Measurements from ENCODE around the gene TWIST2. TPM values are rescaled to one million over a fixed set of nuclear protein-coding genes. Genes with fewer than 3 reads are reported as not detected.

The TWIST2 gene
- total and polyA plus RNA-seq, 5 donors, result 3.1 to 6.3 (median 5.0) TPM

- H3K27ac ChIP-seq (ENCODE audit: low read length), result no peak overlapping the region
These were observed 61.4 kb downstream of the TWIST2 start for GRCh38 chr2:238908960-238909951.

GRCh38 chr2:238910751-238911351 is 63.0 kb downstream of the TWIST2 start:
- WGBS, result 93% methylated on average over 10 of the region's 10 CpGs
- DNase-seq (no peak), ATAC-seq (no peak)
- Histone ChIP-seq H3K27me3 (ENCODE audit: control insufficient read depth, insufficient read depth) (no peaks in the 10 kb centered on the region), H3K4me3 (ENCODE audit: low read length) (no peak overlapping the region), H3K27ac (ENCODE audit: low read length) (no peak overlapping the region), H3K9me3 (ENCODE audit: control insufficient read depth, low read length) (no peaks in the 10 kb centered on the region), H3K4me1 (ENCODE audit: control insufficient read depth, insufficient read depth, low read length) (no peaks in the 10 kb centered on the region)
- intact Hi-C loops (cut with DNase I), result no loop called here

More at GRCh38 chr2:238908960-238909951, 61.4 kb downstream of the TWIST2 start:
- WGBS, result 44% methylated on average over 43 of the region's 43 CpGs
- no peaks in the 10 kb centered on the region for H3K9me3 ChIP-seq (ENCODE audit: control insufficient read depth, low read length)
- H3K4me1 ChIP-seq (ENCODE audit: control insufficient read depth, insufficient read depth, low read length), result no peaks in the 10 kb centered on the region
- intact Hi-C loops (cut with DNase I), result no loop called here
- no peak overlapping the region for H3K4me3 ChIP-seq (ENCODE audit: low read length)
- DNase-seq (peak; percentile 79 to 89 (median 83)), ATAC-seq (peak; percentile 77 to 83)
- no peaks in the 10 kb centered on the region for H3K27me3 ChIP-seq (ENCODE audit: control insufficient read depth, insufficient read depth)

- WGBS, result 91% methylated on average over 21 of the region's 21 CpGs
- Histone ChIP-seq H3K27ac (ENCODE audit: low read length) (no peak overlapping the region), H3K4me3 (ENCODE audit: low read length) (no peak overlapping the region), H3K4me1 (ENCODE audit: control insufficient read depth, insufficient read depth, low read length) (no peaks in the 10 kb centered on the region), H3K27me3 (ENCODE audit: control insufficient read depth, insufficient read depth) (no peaks in the 10 kb centered on the region), H3K9me3 (ENCODE audit: control insufficient read depth, low read length) (no peaks in the 10 kb centered on the region)
- ATAC-seq, result no peak
- DNase-seq, result no peak
- intact Hi-C loops (cut with DNase I), result no loop called here
These were observed 63.7 kb downstream of the TWIST2 start for GRCh38 chr2:238911376-238912227.

- H3K4me1 ChIP-seq (ENCODE audit: control insufficient read depth, insufficient read depth, low read length), result no peaks in the 10 kb centered on the region
- 78% methylated on average over 26 of the region's 26 CpGs for WGBS
- no peak for DNase-seq
These were observed 64.5 kb downstream of the TWIST2 start for GRCh38 chr2:238912228-238912915.

GRCh38 chr2:238912916-238913875 is 65.3 kb downstream of the TWIST2 start:
- ATAC-seq (no peak), DNase-seq (no peak)
- H3K9me3 ChIP-seq (ENCODE audit: control insufficient read depth, low read length), result no peaks in the 10 kb centered on the region
- H3K4me3 ChIP-seq (ENCODE audit: low read length), result no peak overlapping the region
- H3K27me3 ChIP-seq (ENCODE audit: control insufficient read depth, insufficient read depth), result no peaks in the 10 kb centered on the region
- 78% methylated on average over 20 of the region's 20 CpGs for WGBS
- no peaks in the 10 kb centered on the region for H3K4me1 ChIP-seq (ENCODE audit: control insufficient read depth, insufficient read depth, low read length)
- H3K27ac ChIP-seq (ENCODE audit: low read length), result no peak overlapping the region
- intact Hi-C loops (cut with DNase I), result no loop called here

More at GRCh38 chr2:238912228-238912915, 64.5 kb downstream of the TWIST2 start:
- intact Hi-C loops (cut with DNase I), result no loop called here
- Histone ChIP-seq H3K9me3 (ENCODE audit: control insufficient read depth, low read length) (no peaks in the 10 kb centered on the region), H3K27me3 (ENCODE audit: control insufficient read depth, insufficient read depth) (no peaks in the 10 kb centered on the region), H3K4me3 (ENCODE audit: low read length) (no peak overlapping the region), H3K27ac (ENCODE audit: low read length) (no peak overlapping the region)
- ATAC-seq, result no peak

- intact Hi-C loops (cut with DNase I), result no loop called here
- Histone ChIP-seq H3K4me1 (ENCODE audit: control insufficient read depth, insufficient read depth, low read length) (no peaks in the 10 kb centered on the region), H3K4me3 (ENCODE audit: low read length) (no peak overlapping the region), H3K27me3 (ENCODE audit: control insufficient read depth, insufficient read depth) (no peaks in the 10 kb centered on the region), H3K27ac (ENCODE audit: low read length) (no peak overlapping the region), H3K9me3 (ENCODE audit: control insufficient read depth, low read length) (no peaks in the 10 kb centered on the region)
- ATAC-seq (no peak), DNase-seq (peak in 1 of 3 donors; percentile 5)
- WGBS, result 91% methylated on average over 22 of the region's 22 CpGs
These were observed 66.2 kb downstream of the TWIST2 start for GRCh38 chr2:238913931-238914647.

- DNase-seq (peak in 1 of 3 donors; percentile 14), ATAC-seq (no peak)
- Histone ChIP-seq H3K4me3 (ENCODE audit: low read length) (no peak overlapping the region), H3K9me3 (ENCODE audit: control insufficient read depth, low read length) (no peaks in the 10 kb centered on the region), H3K4me1 (ENCODE audit: control insufficient read depth, insufficient read depth, low read length) (no peaks in the 10 kb centered on the region), H3K27ac (ENCODE audit: low read length) (no peak overlapping the region), H3K27me3 (ENCODE audit: control insufficient read depth, insufficient read depth) (no peaks in the 10 kb centered on the region)
- 79% methylated on average over 11 of the region's 11 CpGs for WGBS
- intact Hi-C loops (cut with DNase I), result no loop called here
These were observed 66.7 kb downstream of the TWIST2 start for GRCh38 chr2:238914648-238915015.

- ATAC-seq (no peak), DNase-seq (no peak)
- Histone ChIP-seq H3K4me3 (ENCODE audit: low read length) (no peak overlapping the region), H3K27me3 (ENCODE audit: control insufficient read depth, insufficient read depth) (no peaks in the 10 kb centered on the region), H3K9me3 (ENCODE audit: control insufficient read depth, low read length) (no peaks in the 10 kb centered on the region), H3K27ac (ENCODE audit: low read length) (no peak overlapping the region), H3K4me1 (ENCODE audit: control insufficient read depth, insufficient read depth, low read length) (no peaks in the 10 kb centered on the region)
- intact Hi-C loops (cut with DNase I), result no loop called here
- 84% methylated on average over 9 of the region's 9 CpGs for WGBS
These were observed 67.3 kb downstream of the TWIST2 start for GRCh38 chr2:238915196-238915595.

- H3K4me3 ChIP-seq (ENCODE audit: low read length), result no peak overlapping the region
- H3K9me3 ChIP-seq (ENCODE audit: control insufficient read depth, low read length), result no peaks in the 10 kb centered on the region
- H3K4me1 ChIP-seq (ENCODE audit: control insufficient read depth, insufficient read depth, low read length), result no peaks in the 10 kb centered on the region
- H3K27ac ChIP-seq (ENCODE audit: low read length), result no peak overlapping the region
- 86% methylated on average over 5 of the region's 5 CpGs for WGBS
- intact Hi-C loops (cut with DNase I), result no loop called here
- DNase-seq (peak in 1 of 3 donors; percentile 20), ATAC-seq (no peak)
- no peaks in the 10 kb centered on the region for H3K27me3 ChIP-seq (ENCODE audit: control insufficient read depth, insufficient read depth)
These were observed 67.7 kb downstream of the TWIST2 start for GRCh38 chr2:238915596-238915995.

All from right cardiac atrium (tissue), 5 donors.